Mononuclear cell (primary cell): ENCODE measurements around the gene LMTK3. TPM values are rescaled to one million over a fixed set of nuclear protein-coding genes. Genes with fewer than 3 reads are reported as not detected.

Experiments used
- H3K27me3 ChIP-seq: 2 replicates; pipeline ENCODE4 v1.6.0; 2011; ENCODE audit warnings: low read length, control low read depth; ENCODE audit not compliant: insufficient read depth
- H3K4me1 ChIP-seq: 2 replicates; pipeline ENCODE4 v1.5.1; 2011; ENCODE audit warnings: mild to moderate bottlenecking, low read length, control low read depth; ENCODE audit not compliant: insufficient read depth
- H3K4me3 ChIP-seq: 2 replicates; pipeline ENCODE4 v1.5.1; 2011; ENCODE audit warnings: mild to moderate bottlenecking, low read length, moderate library complexity
- H3K9me3 ChIP-seq: 2 replicates; pipeline ENCODE4 v1.5.1; 2011; ENCODE audit warnings: low read depth, mild to moderate bottlenecking, control low read depth, low read length
- total RNA-seq: library from RNA; depleted of rRNA; stranded (reverse); fragments of >200 nt; gene quantifications from one replicate; pipeline ENCODE4 v1.2.3, GENCODE V29; 2012

LMTK3 gene
- total RNA-seq, 1 donor, result 1.5 TPM

DNA sequence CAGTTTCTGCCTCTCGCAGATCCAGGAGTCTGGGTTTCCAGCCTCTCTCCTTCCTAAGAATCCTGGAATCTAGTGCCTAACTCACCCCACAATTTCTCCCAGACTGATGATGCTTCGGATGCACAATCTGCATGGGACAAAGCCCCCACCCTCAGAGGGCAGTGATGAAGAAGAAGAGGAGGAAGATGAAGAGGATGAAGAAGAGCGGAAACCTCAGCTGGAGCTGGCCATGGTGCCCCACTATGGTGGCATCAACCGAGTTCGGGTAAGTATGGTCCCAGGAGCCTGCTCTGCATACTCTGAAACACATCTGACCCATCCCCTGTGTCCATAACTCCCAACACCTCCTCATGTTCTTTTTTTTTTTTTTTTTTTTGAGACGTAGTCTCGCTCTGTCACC is 65.1 kb downstream of the LMTK3 start:
- Histone ChIP-seq H3K9me3 (no peaks in the 10 kb centered on the region), H3K4me1 (peaks cover 30% of the 10 kb centered on the region)

DNA sequence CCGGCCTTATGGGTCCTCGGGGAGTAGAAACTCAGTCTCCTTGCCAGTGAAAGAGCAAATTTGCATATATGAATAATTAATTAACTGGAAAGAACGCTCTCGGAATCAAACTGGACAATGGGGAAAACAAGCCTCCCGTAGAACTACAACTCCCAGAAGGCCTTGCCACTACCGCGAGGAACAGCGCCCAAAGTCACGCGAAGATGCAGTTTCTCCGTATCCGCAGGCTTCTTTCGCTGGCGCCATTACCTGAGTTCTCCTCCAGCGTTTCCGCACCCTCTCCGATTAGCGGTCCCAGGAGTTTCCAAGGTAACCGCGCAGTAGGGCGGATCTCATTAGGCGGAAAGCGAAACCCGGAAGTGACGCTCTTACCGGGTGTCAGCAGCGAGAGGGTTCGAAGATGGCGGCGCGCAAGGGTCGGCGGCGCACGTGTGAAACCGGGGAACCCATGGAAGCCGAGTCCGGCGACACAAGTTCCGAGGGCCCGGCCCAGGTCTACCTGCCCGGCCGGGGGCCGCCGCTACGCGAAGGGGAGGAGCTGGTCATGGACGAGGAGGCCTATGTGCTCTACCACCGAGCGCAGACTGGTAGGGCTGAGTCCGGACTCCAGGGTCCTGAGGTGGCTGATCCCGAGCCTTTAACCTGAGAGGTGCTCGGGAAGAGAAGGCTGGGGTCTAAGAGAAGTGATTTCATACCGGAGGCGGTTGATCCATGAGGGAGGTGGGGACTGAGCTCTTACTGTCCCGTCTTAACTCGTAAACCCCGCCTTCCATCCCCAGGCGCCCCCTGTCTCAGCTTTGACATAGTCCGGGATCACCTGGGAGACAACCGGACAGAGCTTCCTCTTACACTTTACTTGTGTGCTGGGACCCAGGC is 65.8 kb downstream of the LMTK3 start, which contains the start of gene GRWD1:
TSS of gene GRWD1 (plus strand) at position 378 of the 876 bp plus-strand sequence. CDS start at position 401, 23 bp downstream.
- no peaks in the 10 kb centered on the region for H3K9me3 ChIP-seq
- peaks cover 30% of the 10 kb centered on the region for H3K4me1 ChIP-seq
- peaks cover 25% of the 10 kb centered on the region for H3K27me3 ChIP-seq
- peak within 1 kb of the TSS; percentile 87 for H3K4me3 ChIP-seq

More for the DNA sequence above, 65.1 kb downstream of the LMTK3 start:
- peak overlapping the region; percentile 87 for H3K4me3 ChIP-seq
- peaks cover 22% of the 10 kb centered on the region for H3K27me3 ChIP-seq

DNA sequence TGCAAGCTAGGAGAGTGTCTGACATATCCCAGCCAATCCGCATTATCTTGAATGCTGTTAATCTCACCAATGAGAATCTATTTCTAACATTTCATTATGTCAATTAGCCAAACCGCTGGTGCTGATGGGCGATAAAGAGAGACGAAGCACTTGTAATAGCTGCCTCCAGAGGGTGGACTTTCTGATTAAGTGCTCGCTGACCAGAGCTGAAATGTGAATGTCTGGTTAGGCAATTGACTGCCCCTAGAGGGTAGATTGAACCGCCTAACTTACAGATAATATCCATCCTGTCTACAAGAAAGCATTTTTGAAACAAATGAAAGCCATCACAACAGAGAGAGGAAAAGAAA is 66.4 kb downstream of the LMTK3 start:
- H3K27me3 ChIP-seq, result peaks cover 25% of the 10 kb centered on the region
- H3K4me1 ChIP-seq, result peaks cover 30% of the 10 kb centered on the region
- no peaks in the 10 kb centered on the region for H3K9me3 ChIP-seq
- H3K4me3 ChIP-seq, result peak overlapping the region; percentile 87

DNA sequence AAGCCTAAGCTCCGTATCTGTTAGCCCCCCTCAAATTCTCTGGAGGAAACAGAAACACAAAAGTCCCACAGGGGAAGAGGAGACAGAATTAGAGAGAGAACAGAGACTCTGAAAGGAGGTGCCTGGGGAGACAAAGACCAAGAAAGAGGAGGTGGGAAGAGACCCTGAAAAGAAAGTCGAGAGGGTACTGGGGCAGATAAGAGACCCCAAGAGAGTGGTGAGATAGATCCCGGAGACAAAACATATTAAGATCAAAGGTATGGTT is 66.8 kb downstream of the LMTK3 start:
- H3K4me3 ChIP-seq, result no peak overlapping the region
- H3K27me3 ChIP-seq, result peaks cover 25% of the 10 kb centered on the region
- peaks cover 30% of the 10 kb centered on the region for H3K4me1 ChIP-seq
- no peaks in the 10 kb centered on the region for H3K9me3 ChIP-seq

DNA sequence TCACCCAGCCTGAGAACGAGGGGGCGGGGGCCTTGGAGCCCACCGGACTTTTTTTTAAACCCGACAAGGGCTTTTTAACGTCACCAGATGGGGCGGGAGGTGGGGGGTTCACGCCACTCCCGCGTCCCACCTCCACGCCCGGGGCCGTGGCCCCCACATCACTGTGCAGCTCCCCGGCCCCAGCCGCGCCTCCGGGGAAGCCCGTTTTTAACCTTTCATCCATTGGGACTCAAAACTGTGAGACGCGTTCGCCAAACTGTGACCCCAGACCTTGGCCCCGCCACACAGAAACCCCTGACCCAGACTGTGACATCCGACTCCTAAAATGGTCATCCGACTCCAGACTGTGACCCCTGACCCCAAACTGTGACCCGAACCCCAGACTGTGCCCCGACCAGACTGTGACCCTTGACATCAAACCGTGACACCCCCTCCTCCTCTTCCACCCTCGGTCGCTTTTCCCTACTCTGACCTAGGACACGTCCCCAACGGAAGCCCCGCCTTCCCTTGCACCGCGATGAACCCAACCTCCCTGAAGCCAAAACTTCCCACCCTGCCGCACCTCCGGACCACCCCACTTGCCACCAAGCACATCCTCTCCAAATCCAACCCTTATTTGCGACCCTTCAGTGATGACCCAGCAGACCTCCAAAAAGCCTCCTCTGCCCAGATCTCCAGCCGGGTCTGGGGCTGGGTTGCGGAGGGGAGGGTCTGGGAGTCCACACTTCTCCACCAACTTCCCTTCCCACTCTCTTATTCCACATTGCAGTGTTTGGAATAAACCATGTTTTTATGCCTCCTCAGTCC is 67.3 kb downstream of the LMTK3 start:
- Histone ChIP-seq H3K4me3 (no peak overlapping the region), H3K4me1 (peaks cover 30% of the 10 kb centered on the region), H3K9me3 (no peaks in the 10 kb centered on the region)

DNA sequence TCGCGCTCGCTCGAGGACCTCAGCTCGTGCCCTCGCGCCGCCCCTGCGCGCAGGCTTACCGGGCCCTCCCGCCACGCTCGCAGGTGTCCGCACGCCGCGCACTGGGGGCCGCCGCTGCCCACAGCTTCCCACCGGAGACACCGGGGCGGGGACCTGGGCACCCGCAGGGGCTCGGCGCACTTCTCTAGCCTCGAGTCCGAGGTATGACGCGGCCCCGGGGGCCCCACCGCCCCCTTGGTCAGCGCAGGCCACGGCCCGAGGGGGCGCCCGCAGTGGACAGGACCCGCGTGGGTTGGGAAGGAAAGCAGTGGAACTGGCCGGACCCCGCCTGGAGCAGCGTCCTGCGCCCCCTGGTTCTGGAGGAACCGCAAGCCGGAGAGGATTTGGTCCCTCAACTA is 67.9 kb downstream of the LMTK3 start:
- Histone ChIP-seq H3K4me1 (peaks cover 30% of the 10 kb centered on the region), H3K27me3 (peaks cover 25% of the 10 kb centered on the region), H3K9me3 (no peaks in the 10 kb centered on the region), H3K4me3 (no peak overlapping the region)

More for the DNA sequence above, 67.3 kb downstream of the LMTK3 start:
- peaks cover 25% of the 10 kb centered on the region for H3K27me3 ChIP-seq

DNA sequence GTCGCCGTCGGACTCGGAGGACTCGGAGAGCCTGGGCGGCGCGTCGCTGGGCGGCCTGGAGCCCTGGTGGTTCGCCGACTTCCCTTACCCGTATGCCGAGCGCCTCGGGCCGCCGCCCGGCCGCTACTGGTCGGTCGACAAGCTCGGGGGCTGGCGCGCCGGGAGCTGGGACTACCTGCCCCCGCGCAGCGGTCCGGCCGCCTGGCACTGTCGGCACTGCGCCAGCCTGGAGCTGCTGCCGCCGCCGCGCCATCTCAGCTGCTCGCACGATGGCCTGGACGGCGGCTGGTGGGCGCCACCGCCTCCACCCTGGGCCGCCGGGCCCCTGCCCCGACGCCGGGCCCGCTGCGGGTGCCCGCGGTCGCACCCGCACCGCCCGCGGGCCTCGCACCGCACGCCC is 68.4 kb downstream of the LMTK3 start:
- Histone ChIP-seq H3K9me3 (no peaks in the 10 kb centered on the region), H3K27me3 (peaks cover 25% of the 10 kb centered on the region), H3K4me3 (no peak overlapping the region), H3K4me1 (peaks cover 30% of the 10 kb centered on the region)

DNA sequence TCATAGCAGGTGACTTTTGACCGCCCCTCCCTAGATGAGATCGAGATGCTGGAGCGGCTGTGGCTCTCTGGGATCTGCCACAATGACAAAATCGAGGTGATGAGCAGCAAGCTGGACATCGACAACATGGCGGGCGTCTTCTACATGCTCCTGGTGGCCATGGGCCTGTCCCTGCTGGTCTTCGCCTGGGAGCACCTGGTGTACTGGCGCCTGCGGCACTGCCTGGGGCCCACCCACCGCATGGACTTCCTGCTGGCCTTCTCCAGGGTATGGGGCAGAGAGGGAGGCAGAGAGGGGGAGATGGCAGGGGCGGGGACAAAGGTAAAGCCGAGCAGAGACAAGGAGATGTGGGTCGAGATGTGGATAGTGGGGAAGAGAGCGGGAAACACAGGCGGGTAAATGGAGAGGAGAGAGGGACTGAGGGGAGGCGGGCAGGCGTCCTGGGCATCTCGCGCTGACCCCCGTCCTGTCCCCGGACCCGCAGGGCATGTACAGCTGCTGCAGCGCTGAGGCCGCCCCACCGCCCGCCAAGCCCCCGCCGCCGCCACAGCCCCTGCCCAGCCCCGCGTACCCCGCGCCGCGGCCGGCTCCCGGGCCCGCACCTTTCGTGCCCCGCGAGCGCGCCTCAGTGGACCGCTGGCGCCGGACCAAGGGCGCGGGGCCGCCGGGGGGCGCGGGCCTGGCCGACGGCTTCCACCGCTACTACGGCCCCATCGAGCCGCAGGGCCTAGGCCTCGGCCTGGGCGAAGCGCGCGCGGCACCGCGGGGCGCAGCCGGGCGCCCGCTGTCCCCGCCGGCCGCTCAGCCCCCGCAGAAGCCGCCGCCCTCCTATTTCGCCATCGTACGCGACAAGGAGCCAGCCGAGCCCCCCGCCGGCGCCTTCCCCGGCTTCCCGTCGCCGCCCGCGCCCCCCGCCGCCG is 69.3 kb downstream of the LMTK3 start:
- H3K4me3 ChIP-seq, result no peak overlapping the region
- H3K9me3 ChIP-seq, result no peaks in the 10 kb centered on the region
- H3K27me3 ChIP-seq, result peaks cover 25% of the 10 kb centered on the region
- H3K4me1 ChIP-seq, result peaks cover 30% of the 10 kb centered on the region

DNA sequence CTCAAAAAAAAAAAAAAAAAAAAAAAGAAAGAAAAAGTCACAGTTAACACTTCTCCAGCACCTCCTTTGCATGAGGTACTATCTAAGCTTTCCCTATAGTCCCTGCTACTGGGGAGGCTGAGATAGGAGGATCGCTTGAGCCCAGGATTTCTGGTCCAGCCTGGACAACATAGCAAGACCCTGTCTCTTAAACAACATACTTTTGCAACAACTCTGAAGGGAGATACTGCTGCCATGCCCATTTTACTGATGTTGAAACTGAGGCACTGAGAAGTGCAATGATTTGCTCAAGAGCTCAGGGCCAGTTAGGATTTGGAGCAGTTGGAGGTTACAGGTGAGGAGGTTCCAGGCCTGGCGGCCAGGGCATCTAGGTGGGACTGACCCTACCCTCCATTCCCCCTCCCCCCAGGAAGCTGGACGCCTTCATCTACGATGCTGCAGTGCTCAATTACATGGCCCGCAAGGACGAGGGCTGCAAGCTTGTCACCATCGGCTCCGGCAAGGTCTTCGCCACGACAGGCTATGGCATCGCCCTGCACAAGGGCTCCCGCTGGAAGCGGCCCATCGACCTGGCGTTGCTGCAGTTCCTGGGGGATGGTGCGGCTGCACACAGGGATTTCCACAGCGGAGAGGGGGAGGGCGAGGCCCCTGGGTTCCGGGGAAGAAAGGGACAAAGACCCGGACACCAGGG is 70.1 kb downstream of the LMTK3 start:
- H3K27me3 ChIP-seq, result peaks cover 25% of the 10 kb centered on the region
- no peak overlapping the region for H3K4me3 ChIP-seq
- H3K4me1 ChIP-seq, result peaks cover 25% of the 10 kb centered on the region
- no peaks in the 10 kb centered on the region for H3K9me3 ChIP-seq

DNA sequence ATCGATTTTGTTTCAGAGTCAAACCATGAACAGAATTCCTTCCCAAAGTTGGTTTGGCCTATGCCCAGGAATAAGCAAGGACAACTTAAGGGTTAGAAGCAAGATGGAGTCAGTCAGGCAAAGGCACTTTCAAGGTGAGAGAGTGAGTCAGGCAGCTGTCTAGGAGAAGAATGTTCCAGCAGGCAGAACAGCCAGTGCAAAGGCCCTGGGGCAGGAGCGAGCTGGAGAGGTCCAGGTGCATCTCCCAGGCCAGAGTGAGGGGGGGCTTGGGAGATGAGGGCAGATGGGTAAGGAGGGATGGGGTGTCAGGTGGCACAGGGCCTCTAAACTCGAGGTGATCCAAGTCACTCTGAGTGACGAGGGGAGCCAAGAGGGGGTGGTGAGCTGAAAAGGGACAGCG is 75.0 kb downstream of the LMTK3 start:
- Histone ChIP-seq H3K4me3 (no peak overlapping the region), H3K4me1 (no peaks in the 10 kb centered on the region), H3K9me3 (no peaks in the 10 kb centered on the region), H3K27me3 (peaks cover 4% of the 10 kb centered on the region)

Other genes starting within 250 kb of the LMTK3 start
- gene ZNF114, start 241.8 kb downstream of the LMTK3 start, total RNA-seq, result not detected
- gene EMP3, start 186.3 kb downstream of the LMTK3 start, total RNA-seq, result 230 TPM
- gene TMEM143, start 147.9 kb downstream of the LMTK3 start, total RNA-seq, result 3.4 TPM
- gene SYNGR4, start 147.5 kb downstream of the LMTK3 start, total RNA-seq, result not detected
- 20.0 TPM for gene KDELR1, start 120.3 kb downstream of the LMTK3 start, total RNA-seq
- gene GRIN2D, start 118.2 kb downstream of the LMTK3 start, total RNA-seq, result 0.10 TPM
- gene GRWD1, start 65.9 kb downstream of the LMTK3 start, total RNA-seq, result 15.2 TPM
- gene KCNJ14, start 56.3 kb downstream of the LMTK3 start, total RNA-seq, result 1.7 TPM
- 14.9 TPM for gene CYTH2, start 42.5 kb downstream of the LMTK3 start, total RNA-seq
- gene SULT2B1, start 40.3 kb upstream of the LMTK3 start, total RNA-seq, result not detected
- not detected for gene SPACA4, start 94.9 kb upstream of the LMTK3 start, total RNA-seq
- gene FAM83E, start 103.2 kb upstream of the LMTK3 start, total RNA-seq, result 0.73 TPM
- gene RPL18, start 107.3 kb upstream of the LMTK3 start, total RNA-seq, result 2,431 TPM
- gene SPHK2, start 107.7 kb upstream of the LMTK3 start, total RNA-seq, result 4.5 TPM
- gene DBP, start 125.5 kb upstream of the LMTK3 start, total RNA-seq, result 28.2 TPM
- 2.4 TPM for gene CA11, start 134.4 kb upstream of the LMTK3 start, total RNA-seq
- 0.63 TPM for gene NTN5, start 161.2 kb upstream of the LMTK3 start, total RNA-seq
- gene FUT2, start 184.1 kb upstream of the LMTK3 start, total RNA-seq, result not detected
- 0.10 TPM for gene MAMSTR, start 207.9 kb upstream of the LMTK3 start, total RNA-seq
- gene RASIP1, start 228.8 kb upstream of the LMTK3 start, total RNA-seq, result 0.10 TPM
- gene IZUMO1, start 235.1 kb upstream of the LMTK3 start, total RNA-seq, result not detected
- not detected for gene FUT1, start 240.8 kb upstream of the LMTK3 start, total RNA-seq
- not detected for gene FGF21, start 243.7 kb upstream of the LMTK3 start, total RNA-seq